HG03159 (cell line): ENCODE data around the gene METTL25B.

Experiments
- ATAC-seq: cut with Tn5 transposase; IDR thresholded peaks from one replicate; pipeline ENCODE4 v1.9.1; 2021; ENCODE audit warnings: mild to moderate bottlenecking, moderate library complexity; ENCODE audit not compliant: unreplicated experiment

Gene METTL25B

DNA sequence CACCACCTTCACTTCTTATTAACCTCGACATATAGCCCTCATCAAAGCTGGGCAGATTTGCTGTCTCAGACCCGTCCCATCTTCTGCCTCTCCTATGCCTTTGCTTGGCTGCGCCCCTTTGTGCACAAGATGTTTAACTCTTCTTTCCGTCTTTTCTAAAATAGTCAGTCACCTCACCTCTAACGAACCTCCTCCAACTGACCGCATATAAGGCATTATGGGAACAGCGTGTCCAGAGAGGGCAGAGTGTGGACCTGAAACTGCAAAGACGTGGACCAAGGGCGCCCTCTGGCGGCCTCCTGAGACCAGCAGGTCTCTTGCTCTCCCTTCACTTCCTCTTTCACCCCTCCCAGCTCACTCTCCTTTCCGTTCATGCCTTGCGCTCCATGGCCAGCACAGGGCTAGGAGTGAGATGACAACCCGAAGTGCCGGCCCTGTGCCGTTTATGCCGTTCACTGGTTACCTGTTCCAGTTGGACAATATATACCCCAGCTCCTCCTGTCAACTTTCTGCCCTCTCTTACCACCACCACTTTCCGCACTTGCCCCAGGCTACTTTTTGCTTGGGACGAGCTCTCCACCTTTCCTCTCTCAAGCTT, 2.5 kb upstream of the METTL25B start:
- ATAC-seq, result no peak

DNA sequence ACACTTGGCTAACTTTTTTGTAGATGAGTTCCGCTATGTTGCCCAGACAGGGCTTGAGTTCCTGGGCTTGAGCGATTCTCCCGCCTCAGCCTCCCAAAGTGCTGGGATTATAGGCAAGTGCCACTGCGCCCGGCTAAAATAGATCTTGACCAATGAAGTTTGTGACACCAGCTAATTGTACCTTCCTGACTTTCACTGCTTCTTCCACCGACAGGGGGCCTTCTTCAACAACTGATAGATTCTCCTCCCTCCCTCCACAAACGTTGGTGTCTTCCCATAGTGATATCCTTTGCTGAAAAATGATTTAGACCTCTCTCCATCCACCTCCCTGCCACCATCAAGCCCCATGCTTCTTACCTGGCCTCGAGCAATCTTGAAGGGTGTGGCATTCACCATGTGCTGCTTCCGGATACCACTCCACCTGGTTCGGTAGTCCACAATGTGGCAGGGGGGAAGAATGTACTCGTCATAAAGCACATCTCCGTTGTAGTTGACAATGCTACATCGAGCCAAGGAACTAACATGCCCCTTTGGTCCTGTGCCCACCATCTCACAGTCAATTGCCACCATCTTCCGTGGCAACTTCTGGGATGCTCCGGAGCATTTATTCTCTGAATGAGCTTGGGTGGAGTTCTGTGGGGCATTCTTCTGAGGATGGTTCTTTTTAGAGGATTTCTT, 1.6 kb upstream of the METTL25B start:
- no peak for ATAC-seq

- no peak for ATAC-seq
Measured at GRCh38 chr1:156727492-156727891, 777 bp upstream of the METTL25B start.

DNA sequence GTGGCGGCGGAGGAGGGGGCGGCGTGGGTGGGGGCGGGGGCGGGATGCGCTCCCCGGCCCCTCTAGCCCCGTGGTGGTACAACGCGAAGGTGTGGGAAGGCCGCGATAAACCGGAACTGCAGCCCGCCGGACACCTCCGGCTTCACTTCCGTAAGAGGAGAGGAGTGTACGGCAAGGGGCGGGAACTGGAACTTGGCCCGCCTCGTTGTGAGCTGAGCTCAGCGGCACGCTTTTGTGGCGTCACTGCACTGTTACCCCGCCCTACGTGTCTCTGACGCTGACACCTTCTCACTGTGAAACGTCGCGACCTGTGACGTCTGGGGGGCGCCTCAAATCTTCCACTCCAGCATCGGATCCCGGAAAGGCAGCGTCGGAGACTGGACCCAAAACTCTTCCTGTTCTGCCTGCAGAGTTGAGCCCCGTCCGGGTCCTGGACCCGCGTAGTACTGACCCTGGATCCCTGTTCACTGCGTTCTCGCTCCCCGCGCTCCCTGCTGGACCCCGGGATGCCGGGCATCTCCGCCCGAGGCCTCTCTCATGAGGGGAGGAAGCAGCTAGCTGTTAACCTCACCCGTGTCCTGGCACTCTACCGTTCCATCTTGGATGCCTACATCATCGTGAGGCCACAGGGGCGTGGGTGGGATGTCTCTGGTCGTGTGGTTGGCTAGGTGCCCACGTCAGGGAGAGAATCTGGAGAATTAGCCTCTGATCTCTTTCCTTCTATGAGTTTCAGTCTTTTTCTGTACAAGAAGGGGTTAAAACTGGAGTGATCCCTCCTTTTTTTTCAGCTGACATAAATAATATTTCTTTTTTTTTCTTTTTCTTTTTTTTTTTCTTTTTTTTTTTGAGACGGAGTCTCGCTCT, 562 bp downstream of the METTL25B start, which contains the start of gene ISG20L2:
Gene ISG20L2 (minus strand): TSS at position 168 of the 864 bp plus-strand sequence. CDS start 1,114 bp downstream, outside the sequence.
- peak; percentile 83 for ATAC-seq

- no peak for ATAC-seq
Measured at GRCh38 chr1:156733989-156734584, 5.8 kb downstream of the METTL25B start.

GRCh38 chr1:156738407-156738806, 10.1 kb downstream of the METTL25B start:
- ATAC-seq, result no peak

DNA sequence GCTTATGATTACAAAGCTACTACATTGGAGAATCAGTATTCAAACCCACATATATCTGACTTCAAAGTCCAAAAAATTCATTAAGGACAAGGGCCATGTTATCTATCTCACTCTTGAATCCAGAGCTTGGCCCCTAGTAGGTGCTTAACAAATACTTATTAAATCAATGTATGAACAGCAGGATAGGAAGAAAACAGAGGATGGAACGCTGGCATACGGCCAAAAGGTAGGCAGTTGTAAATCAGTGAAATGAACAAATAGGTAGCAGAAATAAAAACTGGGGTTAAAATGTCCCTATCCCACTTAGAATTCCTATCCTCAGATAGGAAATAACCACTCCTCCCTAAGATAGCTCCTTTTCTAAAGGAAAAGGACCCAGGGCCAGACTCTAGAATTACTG, 10.6 kb downstream of the METTL25B start:
- no peak for ATAC-seq

GRCh38 chr1:156740237-156740740, 12.0 kb downstream of the METTL25B start:
- peak; percentile 1 for ATAC-seq

GRCh38 chr1:156740741-156741480, 12.6 kb downstream of the METTL25B start, which contains the start of gene MRPL24:
Gene MRPL24 (minus strand): TSS chr1:156741088. CDS start chr1:156738704, 2,384 bp downstream.
- peak; percentile 81 for ATAC-seq

DNA sequence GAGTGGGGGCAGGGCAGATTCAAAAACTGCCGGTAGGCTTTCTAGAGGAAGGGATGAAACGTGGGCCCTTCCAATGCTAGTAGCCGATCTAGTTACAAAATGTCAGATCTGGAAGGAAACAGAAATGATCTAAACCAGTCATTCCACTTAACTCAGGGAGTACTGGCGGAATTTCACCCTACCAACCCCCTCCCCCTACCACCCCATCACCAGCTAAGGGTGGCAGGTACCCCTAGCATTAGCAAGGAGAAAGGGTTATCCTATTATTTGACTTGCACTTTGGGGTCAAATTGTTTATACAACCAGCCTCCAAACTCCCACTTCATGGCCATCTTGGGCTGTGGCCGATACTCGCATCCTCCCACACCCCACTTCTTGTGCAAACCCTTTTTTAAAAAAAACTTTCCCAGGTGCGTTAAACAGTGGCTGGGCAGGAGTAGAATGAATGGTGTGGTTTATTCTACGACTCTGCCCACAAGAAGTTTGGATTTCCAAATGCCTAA, 13.3 kb downstream of the METTL25B start:
- ATAC-seq, result no peak

DNA sequence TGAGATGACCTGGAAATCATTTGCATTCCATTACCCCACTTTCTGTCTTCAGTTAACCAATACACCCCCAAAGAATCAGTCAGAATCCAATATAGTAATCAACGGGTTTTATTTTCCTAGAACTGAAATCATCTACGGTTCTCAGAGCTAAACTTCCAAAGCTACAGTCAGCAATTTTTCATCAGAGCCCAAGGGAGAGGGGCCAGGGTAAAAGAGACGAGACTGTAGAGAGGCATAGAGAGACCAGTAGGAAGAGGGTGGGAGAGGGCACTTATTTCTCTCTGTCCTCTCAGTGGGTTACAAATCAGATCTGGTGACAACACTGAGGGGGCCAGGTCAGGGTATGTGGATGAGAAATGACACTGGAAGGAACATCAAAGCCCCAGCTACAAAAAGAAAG, 13.7 kb downstream of the METTL25B start:
- ATAC-seq, result no peak

- ATAC-seq, result no peak
Measured at GRCh38 chr1:156742801-156743200, 14.5 kb downstream of the METTL25B start.

DNA sequence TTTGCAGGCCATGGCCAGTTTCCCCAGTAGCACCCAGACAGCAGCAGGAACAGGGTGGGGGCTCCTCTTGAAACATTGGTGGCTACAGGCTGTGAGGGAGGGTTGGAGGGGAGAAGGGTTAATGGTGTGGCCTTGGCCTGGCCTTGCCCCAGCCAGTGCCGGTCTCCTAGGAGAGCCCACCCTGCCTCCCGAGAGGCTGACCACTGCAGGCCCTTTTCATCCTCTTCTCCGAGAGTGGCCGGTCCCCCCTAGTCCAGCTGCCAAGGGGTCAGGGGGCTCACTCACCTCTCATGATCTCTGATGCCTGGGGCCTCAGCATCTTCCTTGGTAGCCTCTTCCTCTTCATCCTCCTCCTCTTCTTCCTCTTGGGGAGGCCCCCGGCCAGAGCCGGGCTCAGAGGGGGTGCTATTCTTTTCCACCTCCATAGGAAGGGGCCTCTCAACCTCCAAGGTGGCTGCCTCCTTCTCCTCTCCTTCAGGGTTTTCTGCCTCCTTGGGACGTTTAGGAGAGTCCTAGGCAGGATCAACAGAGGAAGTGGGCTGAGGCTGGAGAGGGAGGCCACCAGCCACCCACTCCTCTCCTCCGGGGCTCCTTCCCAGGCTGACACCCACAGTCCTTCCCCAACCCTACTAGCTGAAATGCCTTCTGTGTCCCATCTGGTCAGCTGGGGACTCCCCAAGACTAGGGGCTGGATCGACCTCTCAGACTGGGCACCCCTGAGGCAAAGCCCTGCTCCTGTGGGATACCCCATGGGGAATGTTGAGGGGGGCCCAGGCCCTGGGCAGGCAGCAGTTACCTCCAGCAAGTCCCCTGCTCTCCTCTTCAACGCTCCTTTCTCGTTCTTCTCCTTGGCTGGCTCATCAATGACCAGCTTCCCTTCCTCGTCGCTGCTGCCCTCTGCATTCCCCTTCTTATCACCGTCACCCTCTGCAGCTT, 15.4 kb downstream of the METTL25B start:
- no peak for ATAC-seq

DNA sequence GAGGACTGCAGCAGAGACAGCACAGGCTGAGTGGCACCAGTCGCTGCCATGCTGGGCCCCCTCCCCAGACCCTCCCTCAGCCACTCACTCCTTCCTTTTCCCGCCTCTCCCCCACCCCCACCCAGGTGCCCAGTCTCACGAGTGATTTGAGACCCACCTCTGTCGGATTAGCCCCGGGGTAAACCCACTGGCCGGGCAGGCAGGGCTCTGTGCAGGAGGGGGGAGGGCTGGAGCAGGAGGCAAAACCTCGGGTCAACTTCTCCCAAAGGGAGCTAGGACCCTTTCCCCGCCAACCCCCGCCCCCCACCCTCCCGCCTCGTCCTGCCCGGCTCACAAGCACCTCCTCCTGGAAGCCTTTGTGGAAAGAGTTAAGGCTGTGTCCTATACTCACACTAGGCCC, 16.1 kb downstream of the METTL25B start:
- ATAC-seq, result no peak

- ATAC-seq, result no peak
Measured at GRCh38 chr1:156744786-156745419, 16.6 kb downstream of the METTL25B start.

- ATAC-seq, result no peak
Measured at GRCh38 chr1:156745881-156746280, 17.6 kb downstream of the METTL25B start.

DNA sequence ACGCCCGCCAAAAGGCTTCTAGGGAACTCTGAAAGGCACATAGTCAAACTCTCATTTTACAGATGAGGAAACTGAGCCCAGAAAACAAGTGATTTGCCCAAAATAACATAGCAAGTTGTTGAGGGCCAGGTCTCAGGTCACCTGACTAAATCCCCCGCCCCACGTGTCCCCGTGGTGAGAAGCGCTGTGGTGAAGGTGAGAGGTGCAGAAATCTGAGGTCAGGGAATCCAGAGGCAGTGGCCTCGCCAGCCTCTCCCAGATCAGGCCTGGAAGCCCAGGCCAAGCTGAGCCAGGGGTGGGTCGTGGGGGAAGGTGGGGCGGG, 18.1 kb downstream of the METTL25B start:
- ATAC-seq, result no peak

- no peak for ATAC-seq
Measured at GRCh38 chr1:156746728-156747631, 18.7 kb downstream of the METTL25B start.
